Endothelial cell of umbilical vein (primary cell): ENCODE data around the gene SLC25A17. TPM values are rescaled to one million over a fixed set of nuclear protein-coding genes. Genes with fewer than 3 reads are reported as not detected.

Experiments used
- BruUV-seq: library from RNA; stranded (reverse); fragments of 400-500 nt; replicated peaks from 2 replicates; lab custom pipeline; 2021; lab: Mats Ljungman, UMichigan
- CTCF ChIA-PET: fragments of 300-600, 350-600 bp; sonication (Branson Sonifier 250); formaldehyde crosslinking; loops from one replicate; lab custom pipeline; 2021; ENCODE audit warnings: antibody characterized with exemption, inconsistent platforms; lab: Charles Lee
- POLR2A ChIA-PET: fragments of 300-600, 350-600 bp; sonication (Branson Sonifier 250); formaldehyde crosslinking; loops from one replicate; lab custom pipeline; 2021; ENCODE audit warnings: antibody characterized with exemption, inconsistent platforms; lab: Charles Lee
- DNase-seq: peaks from one replicate; pipeline ENCODE4 v3.0.0-alpha.2; 2011; ENCODE audit warnings: low read depth, low spot score
- FAIRE-seq: peaks from 2 replicates; lab custom pipeline; 2011; peaks lifted over from hg19 to GRCh38; lab: Jason Lieb, UNC
- H2AFZ ChIP-seq: 2 replicates; pipeline ENCODE4 v1.6.0; 2012; ENCODE audit warnings: low read depth, low read length, control low read depth, inconsistent platforms
- H3K27ac ChIP-seq: 2 replicates; pipeline ENCODE4 v1.5.1; 2011; ENCODE audit warnings: low read depth, mild to moderate bottlenecking, control low read depth, low read length, moderate library complexity; ENCODE audit not compliant: insufficient read depth
- H3K27me3 ChIP-seq, 2 experiments: 2 replicates each; pipeline versions ENCODE4 v1.6.0 to v1.6.1; 2011; ENCODE audit warnings: low read length in 2 of 2, mixed read lengths in 1 of 2; ENCODE audit not compliant: control insufficient read depth in 2 of 2, insufficient read depth in 2 of 2
- H3K36me3 ChIP-seq, 2 experiments: 2 replicates in 1 of 2; 3 replicates in 1 of 2; pipeline ENCODE4 v1.5.1; 2011; ENCODE audit warnings: low read length in 2 of 2, mild to moderate bottlenecking in 1 of 2, moderate library complexity in 1 of 2; ENCODE audit not compliant: control insufficient read depth in 2 of 2, insufficient read depth in 2 of 2; ENCODE audit errors: extremely low read depth in 1 of 2
- H3K4me1 ChIP-seq: 3 replicates; pipeline ENCODE4 v1.5.1; 2011; ENCODE audit warnings: mild to moderate bottlenecking, low read length; ENCODE audit not compliant: control insufficient read depth, insufficient read depth; ENCODE audit errors: extremely low read depth
- H3K4me2 ChIP-seq: 2 replicates; pipeline ENCODE4 v1.6.1; 2011; ENCODE audit warnings: low read length, control low read depth, mixed read lengths; ENCODE audit not compliant: insufficient read depth
- H3K4me3 ChIP-seq, 3 experiments: fragments of 200-600 bp in 1 of 3; sonication (generic), shearing (Covaris generic) in 1 of 3; replicated peaks in 1 of 3; 2 replicates each; pipeline ENCODE4 v1.5.1; 2011 to 2016; ENCODE audit warnings: control low read depth in 3 of 3, low read length in 3 of 3, mild to moderate bottlenecking in 2 of 3, inconsistent platforms in 1 of 3, low read depth in 1 of 3, moderate library complexity in 1 of 3; ENCODE audit not compliant: insufficient read depth in 1 of 3
- H3K79me2 ChIP-seq: 2 replicates; pipeline ENCODE4 v1.6.0; 2012; ENCODE audit warnings: low read length, inconsistent platforms; ENCODE audit not compliant: control insufficient read depth, insufficient read depth
- H3K9ac ChIP-seq: replicated peaks from 2 replicates; pipeline ENCODE3; 2011; ENCODE audit warnings: low read length, control low read depth; ENCODE audit not compliant: insufficient read depth; ENCODE audit errors: extremely low read depth
- H3K9me1 ChIP-seq: replicated peaks from 3 replicates; pipeline ENCODE4 v1.6.0; 2011; ENCODE audit warnings: mild to moderate bottlenecking, low read length; ENCODE audit not compliant: control insufficient read depth, insufficient read depth; ENCODE audit errors: extremely low read depth
- H3K9me3 ChIP-seq: replicated peaks from 2 replicates; pipeline ENCODE4 v1.5.1; 2012; ENCODE audit warnings: low read length, inconsistent platforms; ENCODE audit not compliant: control insufficient read depth, insufficient read depth
- H4K20me1 ChIP-seq: replicated peaks from 2 replicates; pipeline ENCODE3; 2011; ENCODE audit warnings: mild to moderate bottlenecking, low read length; ENCODE audit not compliant: control insufficient read depth, insufficient read depth; ENCODE audit errors: extremely low read depth
- EZH2 ChIP-seq: IDR thresholded peaks from 2 replicates; pipeline ENCODE4 v1.6.1; 2012; ENCODE audit warnings: borderline replicate concordance, low read depth, mild to moderate bottlenecking, moderate library complexity, low read length, inconsistent platforms; ENCODE audit not compliant: severe bottlenecking
- FOS ChIP-seq: IDR thresholded peaks from 2 replicates; pipeline ENCODE4 v1.6.1; 2011; ENCODE audit warnings: mild to moderate bottlenecking, low read length, moderate library complexity, borderline replicate concordance; ENCODE audit not compliant: insufficient read depth
- GATA2 ChIP-seq: IDR thresholded peaks from 2 replicates; pipeline ENCODE4 v1.7.0; 2011; ENCODE audit warnings: low read depth, mild to moderate bottlenecking, moderate library complexity, mixed read lengths, low read length; ENCODE audit not compliant: insufficient read length, insufficient read depth
- JUN ChIP-seq: IDR thresholded peaks from 2 replicates; pipeline ENCODE4 v1.6.1; 2011; ENCODE audit warnings: borderline replicate concordance, low read depth; ENCODE audit not compliant: insufficient read length, insufficient read depth
- MYC ChIP-seq: IDR thresholded peaks from one replicate; pipeline ENCODE4 v1.6.1; 2011; ENCODE audit warnings: mild to moderate bottlenecking, low read depth, low read length
- POLR2A ChIP-seq: IDR thresholded peaks from 2 replicates; pipeline ENCODE4 v1.6.1; 2012; ENCODE audit warnings: low read depth, mild to moderate bottlenecking, control low read depth, low read length
- POLR2AphosphoS5 ChIP-seq: IDR thresholded peaks from 2 replicates; pipeline ENCODE4 v1.6.1; 2012; ENCODE audit warnings: low read depth, mild to moderate bottlenecking, control low read depth, low read length, moderate library complexity; ENCODE audit not compliant: insufficient read depth
- dilution Hi-C: fragments of 300-500 bp; cut with MboI; formaldehyde crosslinking; loops from one replicate; pipeline ENCODE4 v1.15.0; 2019; ENCODE audit warnings: low sequenced_read_pairs; ENCODE audit not compliant: extremely low pct_ligation_motif_present
- intact Hi-C: fragments of 100-400 bp; cut with micrococcal nuclease; formaldehyde crosslinking; loops from one replicate; pipeline ENCODE4 v1.10.0; 2022
- polyA plus RNA-seq, 4 experiments: library from polyadenylated mRNA; depleted of rRNA in 3 of 4; stranded (reverse) in 3 of 4; unstranded in 1 of 4; fragments of >200 nt; gene quantifications; 2 replicates each; pipeline versions ENCODE4 v1.2.1 to v1.2.3, GENCODE V29; 2011 to 2012; ENCODE audit warnings: missing spikeins in 1 of 4
- total RNA-seq: library from RNA; stranded (reverse); gene quantifications from 2 replicates; pipeline ENCODE4 v1.2.3, GENCODE V29; 2021
- TF ChIP-seq, protein P1 (sequence below): IDR thresholded peaks from 2 replicates; pipeline ENCODE4 v1.6.1; 2011; ENCODE audit not compliant: insufficient read depth, insufficient read length
- TF ChIP-seq, protein P2 (sequence below), 2 donors: IDR thresholded peaks; 1 replicate in 1 of 2; 2 replicates in 1 of 2; pipeline ENCODE4 v1.5.1; 2011; ENCODE audit warnings: low read length in 2 of 2, mild to moderate bottlenecking in 2 of 2, moderate library complexity in 2 of 2, control low read depth in 1 of 2, inconsistent platforms in 1 of 2, low read depth in 1 of 2; ENCODE audit not compliant: insufficient read depth in 1 of 2; ENCODE audit errors: extremely low read depth in 1 of 2

SLC25A17 gene
- total and polyA plus RNA-seq, 2 donors (not counting 3 experiments of a cell fraction or from before 2014, with no cell fraction given), result 12.2 to 25.8 TPM

DNA sequence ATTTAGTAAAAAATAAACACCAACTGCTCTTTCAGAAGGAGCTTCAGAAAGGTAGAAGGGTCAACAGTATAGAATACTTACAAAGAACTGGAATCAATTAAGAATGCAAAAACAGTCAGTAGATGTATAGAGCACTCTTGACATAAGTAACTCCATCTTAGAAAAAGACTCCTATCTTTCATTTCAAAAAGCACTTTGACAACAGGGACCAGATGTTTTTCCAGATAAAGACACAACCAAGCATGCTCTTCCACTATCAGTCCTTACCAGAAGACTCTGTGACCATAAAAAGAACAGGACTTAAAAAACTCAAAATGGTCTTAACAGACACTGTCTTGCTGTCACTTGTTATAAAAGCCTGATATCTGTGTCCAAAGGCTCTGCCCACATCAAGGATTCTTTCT is 5.2 kb downstream of the SLC25A17 start:
- peaks cover 64% of the 10 kb centered on the region for H3K79me2 ChIP-seq
- H3K36me3 ChIP-seq, result no peaks in the 10 kb centered on the region
- H2AFZ ChIP-seq, result no peak overlapping the region
- no peaks in the 10 kb centered on the region for H3K9me1 ChIP-seq
- TF ChIP-seq FOS, result no peak
- no peak for TF ChIP-seq MYC
- no peak for TF ChIP-seq JUN
- TF ChIP-seq POLR2A, result no peak
- no peak for TF ChIP-seq POLR2AphosphoS5
- TF ChIP-seq, protein P1, sequence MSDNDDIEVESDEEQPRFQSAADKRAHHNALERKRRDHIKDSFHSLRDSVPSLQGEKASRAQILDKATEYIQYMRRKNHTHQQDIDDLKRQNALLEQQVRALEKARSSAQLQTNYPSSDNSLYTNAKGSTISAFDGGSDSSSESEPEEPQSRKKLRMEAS, result no peak
- no peak for TF ChIP-seq EZH2
- TF ChIP-seq GATA2, result no peak
- TF ChIP-seq, protein P2, sequence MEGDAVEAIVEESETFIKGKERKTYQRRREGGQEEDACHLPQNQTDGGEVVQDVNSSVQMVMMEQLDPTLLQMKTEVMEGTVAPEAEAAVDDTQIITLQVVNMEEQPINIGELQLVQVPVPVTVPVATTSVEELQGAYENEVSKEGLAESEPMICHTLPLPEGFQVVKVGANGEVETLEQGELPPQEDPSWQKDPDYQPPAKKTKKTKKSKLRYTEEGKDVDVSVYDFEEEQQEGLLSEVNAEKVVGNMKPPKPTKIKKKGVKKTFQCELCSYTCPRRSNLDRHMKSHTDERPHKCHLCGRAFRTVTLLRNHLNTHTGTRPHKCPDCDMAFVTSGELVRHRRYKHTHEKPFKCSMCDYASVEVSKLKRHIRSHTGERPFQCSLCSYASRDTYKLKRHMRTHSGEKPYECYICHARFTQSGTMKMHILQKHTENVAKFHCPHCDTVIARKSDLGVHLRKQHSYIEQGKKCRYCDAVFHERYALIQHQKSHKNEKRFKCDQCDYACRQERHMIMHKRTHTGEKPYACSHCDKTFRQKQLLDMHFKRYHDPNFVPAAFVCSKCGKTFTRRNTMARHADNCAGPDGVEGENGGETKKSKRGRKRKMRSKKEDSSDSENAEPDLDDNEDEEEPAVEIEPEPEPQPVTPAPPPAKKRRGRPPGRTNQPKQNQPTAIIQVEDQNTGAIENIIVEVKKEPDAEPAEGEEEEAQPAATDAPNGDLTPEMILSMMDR (IDR thresholded peaks at IDR 0.05; ENCODE audit: extremely low read depth in 1 of 2, insufficient read depth in 1 of 2, low read depth in 1 of 2, low read length in 2 of 2), result no peak
- H3K27ac ChIP-seq, result no peak overlapping the region
- H3K4me1 ChIP-seq, result peaks cover 19% of the 10 kb centered on the region
- ChIA-PET POLR2A (no interaction called here), CTCF (no interaction called here)
- no peak overlapping the region for H3K9ac ChIP-seq
- intact Hi-C loops (no loop called here), dilution Hi-C loops (no loop called here)
- no peaks in the 10 kb centered on the region for H4K20me1 ChIP-seq
- DNase-seq (no peak), FAIRE-seq (no peak)
- H3K4me3 ChIP-seq, result no peak overlapping the region
- H3K4me2 ChIP-seq, result no peak overlapping the region
- BruUV-seq, result no TSS peak
- no peaks in the 10 kb centered on the region for H3K9me3 ChIP-seq
- H3K27me3 ChIP-seq, result no peaks in the 10 kb centered on the region
